KMS-11 (cell line): ENCODE measurements around the gene USP36.
"Not testable (repeated sequence)": the region's sequence is repeated elsewhere in the genome, so short reads cannot be mapped to it uniquely, and the experiment has no call there.

ENCODE experiments used
- H2AFZ ChIP-seq: fragments of 200-600 bp; sonication (generic); 2 replicates; pipeline ENCODE4 v1.6.1; 2016; ENCODE audit warnings: antibody characterized with exemption, mixed run types, low read depth
- H3K27ac ChIP-seq: fragments of 200-600 bp; sonication (generic); 2 replicates; pipeline ENCODE4 v1.6.1; 2016; ENCODE audit warnings: mild to moderate bottlenecking, mixed run types
- H3K27me3 ChIP-seq: fragments of 200-600 bp; sonication (generic); 2 replicates; pipeline ENCODE4 v1.6.1; 2017; ENCODE audit warnings: mild to moderate bottlenecking, low read depth, mixed run types, moderate library complexity; ENCODE audit not compliant: insufficient read depth
- H3K36me3 ChIP-seq: fragments of 200-600 bp; sonication (generic); 2 replicates; pipeline ENCODE4 v1.6.1; 2017; ENCODE audit warnings: mild to moderate bottlenecking, mixed run types; ENCODE audit not compliant: insufficient read depth
- H3K4me1 ChIP-seq: fragments of 200-600 bp; sonication (generic); 2 replicates; pipeline ENCODE4 v1.6.1; 2016; ENCODE audit warnings: mild to moderate bottlenecking, low read depth, mixed run types; ENCODE audit not compliant: poor library complexity, severe bottlenecking
- H3K4me2 ChIP-seq: fragments of 200-600 bp; sonication (generic); 2 replicates; pipeline ENCODE4 v1.7.0; 2016; ENCODE audit warnings: mild to moderate bottlenecking, mixed run types
- H3K4me3 ChIP-seq: fragments of 200-600 bp; sonication (generic); IDR thresholded peaks from 2 replicates; pipeline ENCODE4 v1.6.1; 2017; ENCODE audit warnings: low read depth, low read length, mixed read lengths; ENCODE audit not compliant: insufficient read depth
- H3K79me2 ChIP-seq: fragments of 200-600 bp; sonication (generic); 2 replicates; pipeline ENCODE4 v1.6.1; 2016; ENCODE audit warnings: low read depth, mixed run types; ENCODE audit not compliant: insufficient read depth
- H3K9ac ChIP-seq: fragments of 200-600 bp; sonication (generic); 2 replicates; pipeline ENCODE4 v1.6.1; 2016; ENCODE audit warnings: mild to moderate bottlenecking, mixed run types
- H4K20me1 ChIP-seq: fragments of 200-600 bp; sonication (generic); 2 replicates; pipeline ENCODE4 v1.6.1; 2016; ENCODE audit warnings: mild to moderate bottlenecking, mixed run types; ENCODE audit not compliant: insufficient read depth
- TF ChIP-seq, protein P1 (sequence below): fragments of 200-600 bp; sonication (generic); conservative IDR thresholded peaks from 2 replicates; pipeline ENCODE4 v1.6.1; 2017; ENCODE audit warnings: low read depth, mild to moderate bottlenecking, antibody characterized with exemption, low read length, moderate library complexity, mixed read lengths

USP36 gene

GRCh38 chr17:78781893-78782304 is 58.7 kb downstream of the USP36 start, which contains the start of gene CYTH1:
TSS of gene CYTH1 (minus strand) at chr17:78782273. CDS start at chr17:78782223, 50 bp downstream.
- no peaks in the 10 kb centered on the region for H3K36me3 ChIP-seq
- H3K9ac ChIP-seq = peak within 1 kb of the TSS; percentile 91
- no peaks in the 10 kb centered on the region for H4K20me1 ChIP-seq
- H2AFZ ChIP-seq = peak within 1 kb of the TSS; percentile 20; the same call in 1 of the 2 replicates
- H3K4me1 ChIP-seq = peaks cover 81% of the 10 kb centered on the region
- no peak within 1 kb of the TSS for H3K4me3 ChIP-seq
- TF ChIP-seq, protein P1, sequence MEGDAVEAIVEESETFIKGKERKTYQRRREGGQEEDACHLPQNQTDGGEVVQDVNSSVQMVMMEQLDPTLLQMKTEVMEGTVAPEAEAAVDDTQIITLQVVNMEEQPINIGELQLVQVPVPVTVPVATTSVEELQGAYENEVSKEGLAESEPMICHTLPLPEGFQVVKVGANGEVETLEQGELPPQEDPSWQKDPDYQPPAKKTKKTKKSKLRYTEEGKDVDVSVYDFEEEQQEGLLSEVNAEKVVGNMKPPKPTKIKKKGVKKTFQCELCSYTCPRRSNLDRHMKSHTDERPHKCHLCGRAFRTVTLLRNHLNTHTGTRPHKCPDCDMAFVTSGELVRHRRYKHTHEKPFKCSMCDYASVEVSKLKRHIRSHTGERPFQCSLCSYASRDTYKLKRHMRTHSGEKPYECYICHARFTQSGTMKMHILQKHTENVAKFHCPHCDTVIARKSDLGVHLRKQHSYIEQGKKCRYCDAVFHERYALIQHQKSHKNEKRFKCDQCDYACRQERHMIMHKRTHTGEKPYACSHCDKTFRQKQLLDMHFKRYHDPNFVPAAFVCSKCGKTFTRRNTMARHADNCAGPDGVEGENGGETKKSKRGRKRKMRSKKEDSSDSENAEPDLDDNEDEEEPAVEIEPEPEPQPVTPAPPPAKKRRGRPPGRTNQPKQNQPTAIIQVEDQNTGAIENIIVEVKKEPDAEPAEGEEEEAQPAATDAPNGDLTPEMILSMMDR = no peak
- peaks cover 50% of the 10 kb centered on the region for H3K79me2 ChIP-seq
- H3K4me2 ChIP-seq = peak within 1 kb of the TSS; percentile 90
- no peaks in the 10 kb centered on the region for H3K27me3 ChIP-seq
- peak within 1 kb of the TSS; percentile 80 for H3K27ac ChIP-seq

DNA sequence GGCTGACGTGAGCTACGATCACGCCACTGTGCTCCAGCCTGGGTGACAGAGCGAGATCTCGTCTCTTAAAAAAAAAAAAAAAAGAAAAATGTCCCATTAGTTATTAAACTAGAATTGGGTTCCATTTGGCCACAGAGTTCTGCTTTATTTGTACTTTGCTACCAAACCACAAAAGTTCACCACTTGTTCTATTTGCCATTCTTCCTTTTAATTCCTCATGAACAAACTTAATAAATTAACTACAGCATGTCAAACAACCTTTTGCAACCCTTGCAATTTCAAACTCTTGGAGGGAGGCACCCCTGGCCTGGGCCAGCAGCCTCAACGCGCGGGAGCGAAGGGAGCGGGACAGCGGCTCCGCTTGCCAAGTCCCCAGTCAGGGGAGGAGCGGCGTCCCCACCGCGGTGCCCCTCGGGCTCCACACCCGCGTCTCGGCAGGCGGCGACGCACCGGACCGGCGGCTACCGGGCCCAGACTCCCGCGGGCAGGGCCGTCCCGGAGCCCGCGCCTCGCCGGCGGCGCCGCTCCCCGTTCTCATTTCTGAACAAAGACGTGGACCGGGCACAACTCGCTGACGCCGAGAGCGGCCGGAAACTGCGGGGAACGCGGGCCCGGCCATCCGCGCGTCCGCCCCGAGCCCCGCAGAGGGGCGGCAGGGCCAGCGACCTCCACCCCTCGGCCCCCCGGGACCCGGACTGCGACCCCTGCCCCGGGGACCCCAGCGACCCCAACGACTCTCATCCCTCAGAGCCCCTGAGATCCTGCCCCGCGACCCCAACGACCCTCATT is 59.3 kb downstream of the USP36 start:
- no peaks in the 10 kb centered on the region for H3K27me3 ChIP-seq
- H3K4me3 ChIP-seq = no peak overlapping the region
- H3K36me3 ChIP-seq = no peaks in the 10 kb centered on the region
- peaks cover 81% of the 10 kb centered on the region for H3K4me1 ChIP-seq
- peaks cover 56% of the 10 kb centered on the region for H3K79me2 ChIP-seq
- H3K27ac ChIP-seq = peak overlapping the region; percentile 80
- TF ChIP-seq, protein P1 = no peak
- H4K20me1 ChIP-seq = no peaks in the 10 kb centered on the region
- H3K4me2 ChIP-seq = peak overlapping the region; percentile 90
- peak overlapping the region; percentile 91 for H3K9ac ChIP-seq
- peak overlapping the region; percentile 11; the same call in 1 of the 2 replicates for H2AFZ ChIP-seq

DNA sequence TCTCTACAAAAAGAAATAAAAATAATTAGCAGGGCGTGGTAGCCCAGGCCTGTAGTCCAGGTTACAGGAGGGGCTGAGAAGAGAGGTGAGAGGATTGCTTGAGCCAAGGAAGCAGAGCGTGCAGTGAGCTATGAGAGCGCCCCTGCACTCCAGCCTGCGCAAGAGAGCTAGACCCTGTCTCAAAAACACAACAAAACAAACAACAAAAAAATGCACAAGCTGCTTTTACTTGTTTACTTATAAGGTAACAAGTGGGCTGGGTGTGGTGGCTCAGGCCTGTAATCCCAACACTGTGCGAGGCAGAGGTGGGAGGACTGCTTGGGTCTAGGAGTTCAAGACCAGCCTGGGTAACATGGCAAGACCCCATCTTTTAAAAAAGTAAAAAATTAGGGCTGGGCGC is 60.3 kb downstream of the USP36 start:
- Histone ChIP-seq H3K9ac (peak overlapping the region; percentile 91), H3K4me2 (peak overlapping the region; percentile 90), H3K4me1 (peaks cover 81% of the 10 kb centered on the region), H3K27me3 (no peaks in the 10 kb centered on the region), H3K36me3 (no peaks in the 10 kb centered on the region), H3K79me2 (peaks cover 66% of the 10 kb centered on the region), H2AFZ (no peak overlapping the region), H3K27ac (peak overlapping the region; percentile 80), H3K4me3 (no peak overlapping the region), H4K20me1 (no peaks in the 10 kb centered on the region)
- TF ChIP-seq, protein P1 = no peak

- Histone ChIP-seq H3K79me2 (peaks cover 71% of the 10 kb centered on the region), H3K36me3 (no peaks in the 10 kb centered on the region), H3K9ac (peak overlapping the region; percentile 91), H3K27me3 (no peaks in the 10 kb centered on the region), H3K4me2 (peak overlapping the region; percentile 90), H3K4me1 (peaks cover 81% of the 10 kb centered on the region), H3K4me3 (no peak overlapping the region), H3K27ac (peak overlapping the region; percentile 80), H4K20me1 (no peaks in the 10 kb centered on the region), H2AFZ (no peak overlapping the region)
- TF ChIP-seq, protein P1 = no peak
Observed at GRCh38 chr17:78779850-78780249, 60.8 kb downstream of the USP36 start.

GRCh38 chr17:78779286-78779651 is 61.3 kb downstream of the USP36 start:
- peak overlapping the region; percentile 90 for H3K4me2 ChIP-seq
- H3K4me3 ChIP-seq = not testable (repeated sequence)

More at GRCh38 chr17:78779286-78779651, 61.3 kb downstream of the USP36 start:
- Histone ChIP-seq H3K9ac (peak overlapping the region; percentile 91; the same call in 1 of the 2 replicates), H3K27ac (peak overlapping the region; percentile 80), H3K4me1 (peaks cover 81% of the 10 kb centered on the region), H3K79me2 (peaks cover 76% of the 10 kb centered on the region)
- H4K20me1 ChIP-seq, H3K36me3 ChIP-seq, H3K27me3 ChIP-seq, H2AFZ ChIP-seq: not testable (repeated sequence)
